ENCODE measurements around the gene ALG12. TPM values are rescaled to one million over a fixed set of nuclear protein-coding genes. Genes with fewer than 3 reads are reported as not detected.
A peak's percentile ranks its signal among the peaks of the same experiment; 100 is the strongest.

Gene ALG12
- total RNA-seq, 4 donors from 2014 or later: 17.3 to 25.5 (median 22.1) TPM

GRCh38 chr22:49951986-49952896, 34.0 kb upstream of the ALG12 start:
- Histone ChIP-seq H3K36me3 (no peaks in the 10 kb centered on the region), H3K9me3 (no peaks in the 10 kb centered on the region), H3K4me1 (peaks cover 0 to 41% (median 13%) of the 10 kb centered on the region in 4 donors), H3K27ac (peak overlapping the region in 3 of 4 donors; percentile 88 to 99 (median 98)), H3K27me3 (no peaks in the 10 kb centered on the region), H3K4me3 (no peak overlapping the region)
- DNase-seq: no peak
- TF ChIP-seq CTCF (IDR thresholded peaks at IDR 0.05): no peak
- TF ChIP-seq POLR2A (IDR thresholded peaks at IDR 0.05): no peak

- DNase-seq: no peak
- Histone ChIP-seq H3K36me3 (no peaks in the 10 kb centered on the region), H3K27me3 (no peaks in the 10 kb centered on the region), H3K27ac (peak overlapping the region in 3 of 4 donors; percentile 88 to 99 (median 98)), H3K4me1 (peaks cover 0 to 47% (median 13%) of the 10 kb centered on the region in 4 donors), H3K4me3 (no peak overlapping the region), H3K9me3 (no peaks in the 10 kb centered on the region)
- TF ChIP-seq CTCF (IDR thresholded peaks at IDR 0.05) (no peak), POLR2A (IDR thresholded peaks at IDR 0.05) (no peak)
Measured at GRCh38 chr22:49951678-49951985, 33.4 kb upstream of the ALG12 start.

GRCh38 chr22:49951000-49951677, 32.9 kb upstream of the ALG12 start:
- Histone ChIP-seq H3K4me1 (peaks cover 0 to 52% (median 14%) of the 10 kb centered on the region in 4 donors), H3K27me3 (no peaks in the 10 kb centered on the region), H3K36me3 (no peaks in the 10 kb centered on the region), H3K4me3 (no peak overlapping the region), H3K27ac (peak overlapping the region; percentile 10 to 99 (median 93)), H3K9me3 (no peaks in the 10 kb centered on the region)
- TF ChIP-seq POLR2A (IDR thresholded peaks at IDR 0.05) (peak; percentile 49 to 85), CTCF (IDR thresholded peaks at IDR 0.05) (no peak)
- peak; percentile 52 to 93 (median 88) for DNase-seq

DNA sequence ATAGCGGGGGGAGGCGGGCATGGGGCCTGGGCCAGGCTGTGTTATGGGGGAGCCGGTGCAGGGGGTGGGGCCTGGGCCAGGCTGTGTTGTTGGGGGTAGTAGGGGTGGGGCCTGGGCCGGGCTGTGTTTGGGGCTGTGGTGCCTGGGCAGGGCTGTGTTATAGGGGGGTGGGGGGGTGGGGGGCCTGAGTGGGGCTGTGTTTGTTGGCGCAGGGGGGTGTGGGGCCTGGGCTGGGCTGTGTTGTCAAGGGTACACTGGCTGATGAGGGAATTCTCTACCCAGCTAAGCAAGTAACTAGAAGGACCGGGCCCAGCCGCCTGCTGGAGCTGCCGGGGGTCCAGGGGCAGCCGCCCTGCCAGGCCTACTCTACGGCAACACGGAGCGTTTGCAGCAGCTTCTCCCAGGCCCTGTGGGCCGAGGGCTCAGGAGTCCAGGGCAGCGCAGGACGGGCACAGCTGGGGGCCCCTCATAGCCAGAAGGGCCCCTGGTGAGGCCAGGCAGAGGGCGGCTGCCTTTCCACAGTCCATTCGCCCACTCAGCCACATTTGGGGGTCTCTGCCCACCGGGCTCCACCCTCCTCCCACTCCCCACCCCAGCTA, 32.3 kb upstream of the ALG12 start:
- peak overlapping the region; percentile 10 to 99 (median 98) for H3K27ac ChIP-seq
- peak in 1 of 3 donors; percentile 67 for DNase-seq
- TF ChIP-seq CTCF (IDR thresholded peaks at IDR 0.05): no peak
- TF ChIP-seq POLR2A (IDR thresholded peaks at IDR 0.05): no peak
- H3K4me1 ChIP-seq: peaks cover 0 to 56% (median 17%) of the 10 kb centered on the region in 4 donors
- no peaks in the 10 kb centered on the region for H3K27me3 ChIP-seq
- H3K4me3 ChIP-seq: no peak overlapping the region
- H3K9me3 ChIP-seq: no peaks in the 10 kb centered on the region
- no peaks in the 10 kb centered on the region for H3K36me3 ChIP-seq

GRCh38 chr22:49949914-49950292, 31.7 kb upstream of the ALG12 start:
- peaks cover 0 to 56% (median 17%) of the 10 kb centered on the region in 4 donors for H3K4me1 ChIP-seq
- H3K4me3 ChIP-seq: no peak overlapping the region
- DNase-seq: no peak

More at GRCh38 chr22:49949914-49950292, 31.7 kb upstream of the ALG12 start:
- Histone ChIP-seq H3K36me3 (no peaks in the 10 kb centered on the region), H3K27ac (peak overlapping the region in 3 of 4 donors; percentile 97 to 99 (median 98)), H3K9me3 (no peaks in the 10 kb centered on the region), H3K27me3 (no peaks in the 10 kb centered on the region)
- TF ChIP-seq CTCF (IDR thresholded peaks at IDR 0.05) (no peak), POLR2A (IDR thresholded peaks at IDR 0.05) (no peak)

Data from Peyer's patch (tissue), 4 donors.